OCI-LY7 (cell line): ENCODE data around the gene KCNJ11. TPM values are rescaled to one million over a fixed set of nuclear protein-coding genes. Genes with fewer than 3 reads are reported as not detected.

Experiments used
- BruUV-seq: library from RNA; stranded (reverse); fragments of 400-500 nt; replicated peaks from 2 replicates; lab custom pipeline; 2021; lab: Mats Ljungman, UMichigan
- CTCF ChIA-PET: fragments of 300-600 bp; sonication (Branson Sonifier 250); formaldehyde crosslinking; loops from one replicate; lab custom pipeline; 2022; ENCODE audit warnings: antibody characterized with exemption; ENCODE audit not compliant: unreplicated experiment; lab: Charles Lee
- POLR2A ChIA-PET: fragments of 300-600 bp; sonication (Branson Sonifier 250); formaldehyde crosslinking; loops from one replicate; lab custom pipeline; 2022; ENCODE audit warnings: antibody characterized with exemption; lab: Charles Lee
- DNase-seq: peaks from one replicate; pipeline ENCODE4 v3.0.0-alpha.2; 2015; ENCODE audit warnings: low spot score
- H2AFZ ChIP-seq: fragments of 200-600 bp; sonication (generic), shearing (Covaris generic); 2 replicates; pipeline ENCODE4 v1.6.1; 2014; ENCODE audit warnings: mild to moderate bottlenecking, antibody characterized with exemption, low read length, moderate library complexity
- H3K27ac ChIP-seq: fragments of 200-600 bp; sonication (generic); 2 replicates; pipeline ENCODE4 v1.5.1; 2014; ENCODE audit warnings: mixed run types, low read depth, mild to moderate bottlenecking, moderate library complexity, low read length, inconsistent platforms; ENCODE audit not compliant: poor library complexity, severe bottlenecking
- H3K36me3 ChIP-seq: fragments of 200-600 bp; sonication (generic); 2 replicates; pipeline ENCODE4 v1.6.1; 2014; ENCODE audit warnings: mild to moderate bottlenecking, antibody characterized with exemption, low read length, moderate library complexity, mixed read lengths; ENCODE audit not compliant: insufficient read depth
- H3K4me1 ChIP-seq: fragments of 200-600 bp; sonication (generic); 2 replicates; pipeline ENCODE4 v1.5.1; 2014; ENCODE audit warnings: mild to moderate bottlenecking, low read length; ENCODE audit not compliant: insufficient read depth, poor library complexity, severe bottlenecking
- H3K4me2 ChIP-seq: fragments of 200-600 bp; sonication (generic); 2 replicates; pipeline ENCODE4 v1.6.1; 2014; ENCODE audit warnings: mild to moderate bottlenecking, low read length
- H3K4me3 ChIP-seq: fragments of 200-600 bp; sonication (generic); 2 replicates; pipeline ENCODE4 v1.5.1; 2014; ENCODE audit warnings: mild to moderate bottlenecking, low read depth, low read length; ENCODE audit not compliant: poor library complexity, severe bottlenecking
- H3K79me2 ChIP-seq: fragments of 200-600 bp; sonication (generic); 2 replicates; pipeline ENCODE4 v1.6.1; 2016; ENCODE audit warnings: low read depth, mild to moderate bottlenecking, low read length, moderate library complexity, mixed read lengths; ENCODE audit not compliant: insufficient read depth
- H3K9me2 ChIP-seq: fragments of 200-600 bp; sonication (generic); 2 replicates; pipeline ENCODE4 v1.6.1; 2016; ENCODE audit warnings: mild to moderate bottlenecking, low read length, mixed read lengths; ENCODE audit not compliant: insufficient read depth
- H3K9me3 ChIP-seq: fragments of 200-600 bp; sonication (generic); 2 replicates; pipeline ENCODE4 v1.6.1; 2014; ENCODE audit warnings: mild to moderate bottlenecking, mixed run types, low read length, mixed read lengths
- H4K20me1 ChIP-seq: fragments of 200-600 bp; sonication (generic); 2 replicates; pipeline ENCODE4 v1.6.1; 2014; ENCODE audit warnings: mild to moderate bottlenecking, antibody characterized with exemption, low read length, moderate library complexity, mixed read lengths; ENCODE audit not compliant: insufficient read depth
- CTCF ChIP-seq: fragments of 200-600 bp; sonication (generic); conservative IDR thresholded peaks from 2 replicates; pipeline ENCODE4 v1.5.1; 2014; ENCODE audit warnings: mild to moderate bottlenecking, antibody characterized with exemption, low read length, moderate library complexity, mixed read lengths
- EZH2phosphoT487 ChIP-seq: fragments of 200-600 bp; sonication (generic); IDR thresholded peaks from 2 replicates; pipeline ENCODE4 v1.6.1; 2018; ENCODE audit warnings: low read depth, borderline replicate concordance, mild to moderate bottlenecking, mixed run types, antibody characterized with exemption, low read length, moderate library complexity, mixed read lengths
- intact Hi-C: fragments of 100-400 bp; cut with micrococcal nuclease; formaldehyde crosslinking; loops from one replicate; pipeline ENCODE4 v1.10.0; 2022; ENCODE audit not compliant: unreplicated experiment
- total RNA-seq, 2 experiments: library from RNA; depleted of rRNA in 1 of 2; stranded (reverse); fragments of >200 nt in 1 of 2; shearing (Covaris generic) in 1 of 2; gene quantifications; 2 replicates each; pipeline ENCODE4 v1.2.3, GENCODE V29; 2014 to 2022

KCNJ11 gene
- total RNA-seq, 2 experiments from 2014 or later, result 7.0 to 8.0 TPM

- POLR2A ChIA-PET, result interaction anchor here (1.6 kb wide), 2 partner anchors 77 to 275 kb away, joined by 5 read pairs; partner anchors contain the start of gene NUCB2
- BruUV-seq, result TSS peak; percentile 60
These were observed 35.3 kb downstream of the KCNJ11 start for GRCh38 chr11:17352950-17353820.

GRCh38 chr11:17351510-17352176 lies 36.8 kb downstream of the KCNJ11 start, which contains the start of gene NCR3LG1:
TSS of gene NCR3LG1 (plus strand) at chr11:17351800. CDS start at chr11:17351970, 170 bp downstream.
- CTCF ChIA-PET, result no interaction called here
- Histone ChIP-seq H3K27ac (peak within 1 kb of the TSS; percentile 72), H3K4me3 (peak within 1 kb of the TSS; percentile 70), H3K4me2 (peak within 1 kb of the TSS; percentile 95), H3K4me1 (peaks cover 26% of the 10 kb centered on the region), H3K36me3 (peaks cover 5% of the 10 kb centered on the region), H3K9me3 (peaks cover 5% of the 10 kb centered on the region; the same call in 1 of the 2 replicates), H4K20me1 (no peaks in the 10 kb centered on the region), H2AFZ (peak within 1 kb of the TSS; percentile 61), H3K79me2 (peaks cover 22% of the 10 kb centered on the region), H3K9me2 (no peaks in the 10 kb centered on the region)
- no peak; the same call in 1 of the 2 replicates for TF ChIP-seq CTCF
- no peak for TF ChIP-seq EZH2phosphoT487
- POLR2A ChIA-PET, result interaction anchor here (0.6 to 1.0 kb wide), 4 partner anchors 21 to 1887 kb away, joined by 3 to 4 read pairs (median 3); partner anchors contain the start of gene NUCB2
- peak; percentile 42 for DNase-seq
- intact Hi-C loops, result loop anchor here (1.0 to 2.0 kb wide), 2 partner anchors 75 to 120 kb away; partner anchors contain the start of gene NUCB2
- no TSS peak for BruUV-seq

More at GRCh38 chr11:17352950-17353820, 35.3 kb downstream of the KCNJ11 start:
- H3K36me3 ChIP-seq, result peaks cover 17% of the 10 kb centered on the region
- intact Hi-C loops, result loop anchor here (1.0 to 2.0 kb wide), 3 partner anchors 76 to 276 kb away; partner anchors contain the start of genes NUCB2 and RPS13
- H3K79me2 ChIP-seq, result peaks cover 22% of the 10 kb centered on the region
- H3K4me1 ChIP-seq, result peaks cover 26% of the 10 kb centered on the region
- H3K9me2 ChIP-seq, result no peaks in the 10 kb centered on the region
- H3K4me3 ChIP-seq, result peak overlapping the region; percentile 70
- peak overlapping the region; percentile 95 for H3K4me2 ChIP-seq
- H3K27ac ChIP-seq, result peak overlapping the region; percentile 72
- H3K9me3 ChIP-seq, result peaks cover 5% of the 10 kb centered on the region; the same call in 1 of the 2 replicates
- TF ChIP-seq CTCF (no peak), EZH2phosphoT487 (no peak)
- DNase-seq, result peak; percentile 69
- CTCF ChIA-PET, result interaction anchor here (0.6 to 0.7 kb wide), 2 partner anchors 9 to 28 kb away, joined by 3 read pairs; no protein-coding TSS in a partner anchor
- peak overlapping the region; percentile 61 for H2AFZ ChIP-seq
- H4K20me1 ChIP-seq, result no peaks in the 10 kb centered on the region
